T-helper 1 cell treated with Interleukin-12 subunit alpha and Interleukin-12 subunit beta and Interleukin-4 antibody, amounts not matched to agents 30 μg/mL and 1 μg/mL, for 36 hours (primary cell): ENCODE data around the gene CHTF8.

Source experiments
- H3K27ac Mint-ChIP-seq: one replicate; pipeline ENCODE4 v1.8.0; 2021; ENCODE audit warnings: mild to moderate bottlenecking, mixed read lengths
- H3K27me3 Mint-ChIP-seq: one replicate; pipeline ENCODE4 v1.8.0; 2021; ENCODE audit warnings: low read depth, mixed read lengths
- H3K36me3 Mint-ChIP-seq: one replicate; pipeline ENCODE4 v1.8.0; 2021; ENCODE audit warnings: low read depth, mixed read lengths
- H3K4me1 Mint-ChIP-seq: one replicate; pipeline ENCODE4 v1.8.0; 2021; ENCODE audit warnings: low read depth, mixed read lengths
- H3K4me3 Mint-ChIP-seq: one replicate; pipeline ENCODE4 v1.8.0; 2021; ENCODE audit warnings: mild to moderate bottlenecking, moderate library complexity, mixed read lengths
- H3K9me3 Mint-ChIP-seq: one replicate; pipeline ENCODE4 v1.8.0; 2021; ENCODE audit warnings: mixed read lengths

The CHTF8 gene

GRCh38 chr16:69112285-69113129 is 19.9 kb downstream of the CHTF8 start:
- H3K9me3 Mint-ChIP-seq: no peaks in the 10 kb centered on the region
- peaks cover 7% of the 10 kb centered on the region for H3K27me3 Mint-ChIP-seq
- H3K27ac Mint-ChIP-seq: no peak overlapping the region
- H3K4me1 Mint-ChIP-seq: peaks cover 7% of the 10 kb centered on the region
- H3K36me3 Mint-ChIP-seq: peaks cover 12% of the 10 kb centered on the region
- no peak overlapping the region for H3K4me3 Mint-ChIP-seq

GRCh38 chr16:69111876-69112230 is 20.5 kb downstream of the CHTF8 start:
- Mint-ChIP-seq H3K4me3 (no peak overlapping the region), H3K36me3 (peaks cover 12% of the 10 kb centered on the region), H3K4me1 (peaks cover 11% of the 10 kb centered on the region), H3K27me3 (peaks cover 11% of the 10 kb centered on the region), H3K9me3 (no peaks in the 10 kb centered on the region), H3K27ac (no peak overlapping the region)

- Mint-ChIP-seq H3K27ac (no peak overlapping the region), H3K4me3 (no peak overlapping the region), H3K4me1 (peaks cover 13% of the 10 kb centered on the region), H3K36me3 (peaks cover 12% of the 10 kb centered on the region), H3K27me3 (peaks cover 14% of the 10 kb centered on the region), H3K9me3 (no peaks in the 10 kb centered on the region)
These were observed 21.0 kb downstream of the CHTF8 start for GRCh38 chr16:69111216-69111875.

- peaks cover 12% of the 10 kb centered on the region for H3K36me3 Mint-ChIP-seq
These were observed 22.0 kb downstream of the CHTF8 start for GRCh38 chr16:69110406-69110805.

GRCh38 chr16:69109486-69110270 is 22.7 kb downstream of the CHTF8 start:
- no peaks in the 10 kb centered on the region for H3K9me3 Mint-ChIP-seq
- no peak overlapping the region for H3K27ac Mint-ChIP-seq
- peaks cover 14% of the 10 kb centered on the region for H3K4me1 Mint-ChIP-seq
- peaks cover 24% of the 10 kb centered on the region for H3K27me3 Mint-ChIP-seq
- no peak overlapping the region for H3K4me3 Mint-ChIP-seq
- H3K36me3 Mint-ChIP-seq: peaks cover 10% of the 10 kb centered on the region

More at GRCh38 chr16:69110406-69110805, 22.0 kb downstream of the CHTF8 start:
- Mint-ChIP-seq H3K27me3 (peaks cover 19% of the 10 kb centered on the region), H3K9me3 (no peaks in the 10 kb centered on the region), H3K4me3 (no peak overlapping the region), H3K4me1 (peaks cover 15% of the 10 kb centered on the region), H3K27ac (no peak overlapping the region)

GRCh38 chr16:69108905-69109252 is 23.5 kb downstream of the CHTF8 start:
- H3K4me3 Mint-ChIP-seq: no peak overlapping the region

GRCh38 chr16:69108064-69108904 is 24.1 kb downstream of the CHTF8 start:
- Mint-ChIP-seq H3K4me3 (no peak overlapping the region), H3K27ac (no peak overlapping the region), H3K9me3 (no peaks in the 10 kb centered on the region), H3K27me3 (peaks cover 33% of the 10 kb centered on the region), H3K4me1 (peaks cover 14% of the 10 kb centered on the region), H3K36me3 (peaks cover 8% of the 10 kb centered on the region)

More at GRCh38 chr16:69108905-69109252, 23.5 kb downstream of the CHTF8 start:
- Mint-ChIP-seq H3K27me3 (peaks cover 29% of the 10 kb centered on the region), H3K9me3 (no peaks in the 10 kb centered on the region), H3K27ac (no peak overlapping the region), H3K36me3 (peaks cover 8% of the 10 kb centered on the region), H3K4me1 (peaks cover 14% of the 10 kb centered on the region)

GRCh38 chr16:69107316-69107962 is 24.9 kb downstream of the CHTF8 start:
- Mint-ChIP-seq H3K4me1 (peaks cover 13% of the 10 kb centered on the region), H3K9me3 (no peaks in the 10 kb centered on the region), H3K27me3 (peaks cover 40% of the 10 kb centered on the region), H3K27ac (no peak overlapping the region), H3K36me3 (peaks cover 8% of the 10 kb centered on the region), H3K4me3 (peak overlapping the region; percentile 51)

- Mint-ChIP-seq H3K9me3 (no peaks in the 10 kb centered on the region), H3K27ac (no peak overlapping the region), H3K36me3 (peaks cover 8% of the 10 kb centered on the region), H3K27me3 (peaks cover 45% of the 10 kb centered on the region), H3K4me1 (peaks cover 12% of the 10 kb centered on the region), H3K4me3 (peak overlapping the region; percentile 51)
These were observed 25.7 kb downstream of the CHTF8 start for GRCh38 chr16:69106491-69107315.

GRCh38 chr16:69105501-69106361 is 26.7 kb downstream of the CHTF8 start, which contains the start of gene HAS3:
TSS of gene HAS3 (plus strand) at chr16:69105653. CDS start at chr16:69109396, 3,743 bp downstream.
- Mint-ChIP-seq H3K4me3 (peak within 1 kb of the TSS; percentile 93), H3K4me1 (peaks cover 12% of the 10 kb centered on the region), H3K36me3 (peaks cover 8% of the 10 kb centered on the region), H3K27ac (no peak within 1 kb of the TSS), H3K9me3 (no peaks in the 10 kb centered on the region), H3K27me3 (peaks cover 53% of the 10 kb centered on the region)

- no peak overlapping the region for H3K27ac Mint-ChIP-seq
- peaks cover 1% of the 10 kb centered on the region for H3K4me1 Mint-ChIP-seq
- no peak overlapping the region for H3K4me3 Mint-ChIP-seq
- H3K36me3 Mint-ChIP-seq: no peaks in the 10 kb centered on the region
- no peaks in the 10 kb centered on the region for H3K9me3 Mint-ChIP-seq
- H3K27me3 Mint-ChIP-seq: peaks cover 33% of the 10 kb centered on the region
These were observed 32.2 kb downstream of the CHTF8 start for GRCh38 chr16:69100071-69100691.

- H3K4me3 Mint-ChIP-seq: no peak overlapping the region
- H3K4me1 Mint-ChIP-seq: no peaks in the 10 kb centered on the region
- H3K27me3 Mint-ChIP-seq: no peaks in the 10 kb centered on the region
- no peaks in the 10 kb centered on the region for H3K36me3 Mint-ChIP-seq
- H3K27ac Mint-ChIP-seq: no peak overlapping the region
- no peaks in the 10 kb centered on the region for H3K9me3 Mint-ChIP-seq
These were observed 37.2 kb downstream of the CHTF8 start for GRCh38 chr16:69095193-69095592.
